Astrocyte of the spinal cord (primary cell): ENCODE measurements around the gene ZMYM2.

Experiments
- DNase-seq: peaks from one replicate; pipeline ENCODE4 v3.0.0; 2011; ENCODE audit warnings: low read depth, low spot score
- H3K4me3 ChIP-seq: 2 replicates; pipeline ENCODE4 v1.5.1; 2011; ENCODE audit warnings: low read depth, mild to moderate bottlenecking, low read length, moderate library complexity
- CTCF ChIP-seq: IDR thresholded peaks from 2 replicates; pipeline ENCODE4 v1.5.1; 2012; ENCODE audit warnings: low read depth, mild to moderate bottlenecking, low read length, inconsistent platforms
- in situ Hi-C: cut with HindIII; loops from 2 replicates; pipeline ENCODE4 v1.10.0; 2017; ENCODE audit warnings: low sequenced_read_pairs

ZMYM2 gene

DNA sequence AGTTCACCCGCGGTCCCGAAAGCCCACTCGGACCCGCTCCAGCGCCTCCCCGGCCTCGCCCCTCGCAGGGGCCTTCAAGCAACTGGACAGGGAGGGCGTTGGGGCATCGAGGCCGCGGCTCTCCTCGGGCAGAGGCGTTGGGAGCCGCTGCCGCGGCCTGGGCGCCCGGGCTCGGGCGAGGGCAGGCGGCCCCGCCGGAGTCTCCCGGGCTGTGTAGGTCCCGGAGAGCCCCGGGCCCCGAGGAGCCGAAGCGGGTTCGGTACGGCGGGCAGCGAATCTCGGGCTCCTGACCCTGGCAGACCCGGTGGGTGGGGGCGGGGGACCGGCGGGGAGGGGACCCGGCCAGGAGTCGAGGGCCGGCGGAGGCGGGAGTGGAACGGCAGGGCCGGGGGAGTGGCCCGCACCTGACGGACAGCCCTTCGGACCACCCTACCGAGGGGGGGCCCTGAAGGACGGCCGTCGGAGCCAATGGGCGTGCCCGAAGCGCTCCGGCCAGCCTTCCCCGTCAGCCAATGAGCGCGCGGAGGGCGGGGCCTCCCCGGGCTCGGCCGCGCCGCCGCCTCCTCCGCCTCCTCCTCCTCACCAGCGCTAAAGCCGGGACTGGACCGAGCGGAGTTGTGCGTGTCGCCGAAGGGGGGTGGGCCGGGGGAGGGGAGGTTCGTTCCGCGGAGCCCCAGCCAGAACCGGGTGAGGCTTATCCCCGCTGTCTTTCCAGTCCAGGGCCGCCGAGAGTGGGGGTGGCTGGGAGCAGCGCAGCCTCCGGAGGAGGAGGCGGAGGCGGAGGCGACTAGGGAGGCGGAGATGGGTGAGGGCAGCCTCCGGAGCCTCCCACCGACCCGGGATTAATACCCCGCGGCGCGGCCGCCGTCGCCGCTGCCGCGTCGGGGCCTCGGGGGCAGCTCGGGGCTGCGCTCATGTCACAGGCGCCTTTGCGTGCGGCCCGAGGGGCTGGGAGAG is at the start of gene ZMYM2:
Gene ZMYM2 (plus strand): TSS at position 573 of the 957 bp plus-strand sequence. CDS start 34,346 bp downstream, outside the sequence.
- peak within 1 kb of the TSS; percentile 80 for H3K4me3 ChIP-seq
- no peak for TF ChIP-seq CTCF
- DNase-seq, result peak; percentile 98
- in situ Hi-C loops, result no loop called here

DNA sequence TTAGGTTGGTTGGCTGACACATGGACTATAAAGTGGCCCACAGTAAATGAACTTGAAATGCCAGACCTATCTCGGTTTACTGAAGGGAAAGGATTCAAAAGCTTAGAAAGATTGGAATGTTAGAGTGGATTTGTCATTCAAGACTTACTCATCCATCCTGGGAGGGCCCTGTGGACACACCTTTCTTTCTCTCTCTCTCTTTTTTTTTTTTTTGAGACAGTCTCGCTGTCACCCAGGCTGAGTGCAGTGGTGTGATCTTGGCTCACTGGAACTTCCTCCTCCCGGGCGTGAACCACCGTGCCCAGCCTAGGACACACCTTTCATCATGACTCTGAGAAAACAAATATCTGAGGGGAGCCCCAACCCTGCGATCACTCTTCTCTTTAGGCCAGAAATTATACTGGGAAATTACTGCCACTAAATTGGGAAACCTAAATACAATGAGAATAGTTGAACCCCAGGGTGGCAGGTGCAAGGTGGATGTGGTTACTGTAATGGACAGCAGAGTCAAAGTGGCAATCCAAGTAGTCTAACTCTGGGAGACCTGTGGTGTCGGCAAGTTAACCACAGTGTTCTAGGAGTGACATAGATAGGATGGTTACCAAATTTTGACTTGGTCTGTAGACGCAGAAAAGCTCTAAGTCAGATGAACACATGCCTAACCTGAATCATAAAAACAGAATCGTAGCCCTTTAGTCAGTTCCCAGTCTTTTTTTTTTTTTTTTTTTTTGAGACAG is 48.0 kb upstream of the ZMYM2 start:
- in situ Hi-C loops, result no loop called here
- no peak overlapping the region for H3K4me3 ChIP-seq
- peak; percentile 9 for DNase-seq
- TF ChIP-seq CTCF, result no peak

GRCh38 chr13:19927117-19927748 is 31.3 kb upstream of the ZMYM2 start:
- peak; percentile 42 for DNase-seq
- no peak overlapping the region for H3K4me3 ChIP-seq
- peak; percentile 60 for TF ChIP-seq CTCF
- in situ Hi-C loops, result no loop called here

- TF ChIP-seq CTCF, result no peak
- in situ Hi-C loops, result no loop called here
- DNase-seq, result no peak
- H3K4me3 ChIP-seq, result no peak overlapping the region
Measured at GRCh38 chr13:19940106-19940505, 18.4 kb upstream of the ZMYM2 start.

GRCh38 chr13:19950374-19950773 is 8.2 kb upstream of the ZMYM2 start:
- DNase-seq, result no peak
- TF ChIP-seq CTCF, result no peak
- in situ Hi-C loops, result no loop called here
- H3K4me3 ChIP-seq, result no peak overlapping the region

DNA sequence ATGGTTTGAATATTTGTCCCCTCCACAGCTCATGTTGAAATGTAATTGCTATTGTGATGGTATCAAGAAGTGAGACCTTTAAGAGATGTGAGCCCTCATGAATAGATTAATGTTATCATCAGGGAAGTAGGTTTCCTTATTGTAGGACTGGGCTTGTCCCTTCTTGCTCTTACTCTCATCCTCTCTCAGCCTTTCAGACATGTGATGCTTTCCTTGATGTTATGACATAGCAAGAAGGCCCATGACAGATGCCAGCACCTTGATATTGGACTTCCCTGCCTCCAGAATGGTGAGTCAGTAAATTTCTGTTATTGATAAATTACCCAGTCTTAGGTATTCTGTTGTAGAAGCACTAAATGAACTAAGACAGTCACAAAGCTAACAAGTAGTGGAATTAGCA is 5.7 kb upstream of the ZMYM2 start:
- TF ChIP-seq CTCF, result no peak
- in situ Hi-C loops, result no loop called here
- no peak for DNase-seq
- no peak overlapping the region for H3K4me3 ChIP-seq
